K562 (cell line): Measurements from ENCODE around the gene INCENP. TPM values are rescaled to one million over a fixed set of nuclear protein-coding genes. Genes with fewer than 3 reads are reported as not detected.
A peak's percentile ranks its signal among the peaks of the same experiment; 100 is the strongest.

Experiments used
- ATF1 ChIP-seq, 2 experiments: fragments of 450-650 bp in 1 of 2; IDR thresholded peaks; 2 replicates each; pipeline ENCODE4 v1.6.1; 2016; ENCODE audit warnings: missing compliant biosample characterization in 1 of 2, missing genetic modification characterization in 1 of 2
- BHLHE40 ChIP-seq: IDR thresholded peaks from 2 replicates; pipeline ENCODE4 v1.6.1; 2011; ENCODE audit warnings: low read length, improper control_type of control experiment
- HNRNPL ChIP-seq: fragments of 200-400 bp; formaldehyde crosslinking; IDR thresholded peaks from 2 replicates; pipeline ENCODE4 v1.6.1; 2017; ENCODE audit warnings: low read depth, mild to moderate bottlenecking, low read length
- LEF1 ChIP-seq: fragments of 450-650 bp; IDR thresholded peaks from 2 replicates; pipeline ENCODE4 v1.6.1; 2016; ENCODE audit warnings: mild to moderate bottlenecking
- NR4A1 ChIP-seq, 2 experiments: fragments of 250-450 bp in 1 of 2; fragments of 450-650 bp in 1 of 2; sonication (Bioruptor Pico) in 1 of 2; IDR thresholded peaks; 2 replicates each; pipeline versions ENCODE4 v1.4.0 to v1.6.1; 2016 to 2020; ENCODE audit warnings: mild to moderate bottlenecking in 2 of 2, missing compliant biosample characterization in 1 of 2, missing genetic modification characterization in 1 of 2, moderate library complexity in 1 of 2
- PHB ChIP-seq: fragments of 250-450 bp; sonication (Bioruptor Pico); IDR thresholded peaks from 2 replicates; pipeline ENCODE4 v1.5.0; 2021
- POLR2H ChIP-seq: IDR thresholded peaks from 2 replicates; pipeline ENCODE4 v1.6.1; 2016; ENCODE audit warnings: missing genetic modification characterization, low read depth, mild to moderate bottlenecking, control low read depth, missing compliant biosample characterization, moderate library complexity
- SIX5 ChIP-seq, 2 experiments: IDR thresholded peaks; 2 replicates each; pipeline ENCODE4 v1.6.1; 2011; ENCODE audit warnings: low read length in 2 of 2, borderline replicate concordance in 1 of 2, low read depth in 1 of 2, mild to moderate bottlenecking in 1 of 2, moderate library complexity in 1 of 2; ENCODE audit not compliant: insufficient read depth in 1 of 2
- SOX6 ChIP-seq: fragments of 450-650 bp; IDR thresholded peaks from 2 replicates; pipeline ENCODE4 v1.6.1; 2014; ENCODE audit warnings: mild to moderate bottlenecking
- SREBF1 ChIP-seq: fragments of 150-350 bp; IDR thresholded peaks from 2 replicates; pipeline ENCODE4 v1.6.1; 2014; ENCODE audit warnings: antibody characterized with exemption, low read depth, low read length, borderline replicate concordance
- TBL1XR1 ChIP-seq, 2 experiments: IDR thresholded peaks; 2 replicates each; pipeline ENCODE4 v1.6.1; 2012; ENCODE audit warnings: improper control_type of control experiment in 2 of 2, low read length in 2 of 2, mild to moderate bottlenecking in 1 of 2
- TFAP4 ChIP-seq: sonication (generic); formaldehyde crosslinking; IDR thresholded peaks from 2 replicates; pipeline ENCODE4 v1.8.0; 2022; ENCODE audit warnings: missing genetic modification reagents, mild to moderate bottlenecking, moderate library complexity, borderline replicate concordance
- TOE1 ChIP-seq, 2 experiments: fragments of 450-650 bp in 1 of 2; sonication (generic) in 1 of 2; formaldehyde crosslinking in 1 of 2; IDR thresholded peaks; 2 replicates each; pipeline versions ENCODE4 v1.7.1 to v1.8.0; 2016 to 2022; ENCODE audit warnings: borderline replicate concordance in 2 of 2, mild to moderate bottlenecking in 2 of 2, antibody characterized with exemption in 1 of 2, inconsistent platforms in 1 of 2, low read depth in 1 of 2, missing genetic modification reagents in 1 of 2, moderate library complexity in 1 of 2
- ZHX1 ChIP-seq: fragments of 150-350 bp; conservative IDR thresholded peaks from 2 replicates; pipeline ENCODE4 v1.6.1; 2014; ENCODE audit warnings: low read length
- ZNF146 ChIP-seq: IDR thresholded peaks from one replicate; pipeline ENCODE4 v1.6.1; 2018; ENCODE audit warnings: missing compliant biosample characterization; ENCODE audit not compliant: unreplicated experiment
- ZNF764 ChIP-seq: fragments of 250-450 bp; sonication (Bioruptor Pico); IDR thresholded peaks from 2 replicates; pipeline ENCODE4 v1.4.0; 2020; ENCODE audit warnings: low read depth, mild to moderate bottlenecking, moderate library complexity
- polyA plus RNA-seq, 8 experiments: library from polyadenylated mRNA; depleted of rRNA in 4 of 8; stranded (reverse) in 5 of 8; unstranded in 3 of 8; fragments of >200 nt; fragmentation: Nextera tagmentation in 2 of 8; fragmentation: Illumina TruSeq in 1 of 8; extraction: Ambion mirVana in 2 of 8; extraction: Trizol in 1 of 8; gene quantifications; 2 replicates each; pipeline versions ENCODE4 v1.2.1 to v1.2.3, GENCODE V29; 2011 to 2014; ENCODE audit warnings: inconsistent platforms in 1 of 8, missing spikeins in 1 of 8
- total RNA-seq, 7 experiments: library from RNA; depleted of rRNA in 6 of 7; stranded (reverse); fragments of >200 nt in 6 of 7; fragmentation: Illumina TruSeq in 2 of 7; extraction: Trizol in 2 of 7; gene quantifications; 2 replicates each; pipeline versions ENCODE4 v1.2.1 to v1.2.3, GENCODE V29; 2011 to 2021; ENCODE audit warnings: low replicate concordance in 1 of 7
- TF ChIP-seq, protein P1 (sequence below): fragments of 250-450 bp; sonication (Bioruptor Pico); IDR thresholded peaks from 2 replicates; pipeline ENCODE4 v1.4.0; 2020; ENCODE audit warnings: mild to moderate bottlenecking
- TF ChIP-seq, protein P2 (sequence below), 2 experiments: fragments of 200-800 bp in 1 of 2; sonication (Bioruptor generic) in 1 of 2; sonication (generic) in 1 of 2; formaldehyde crosslinking in 1 of 2; IDR thresholded peaks in 1 of 2; conservative IDR thresholded peaks in 1 of 2; 2 replicates each; pipeline versions ENCODE4 v1.5.0 to v1.6.1; 2016 to 2020; ENCODE audit warnings: missing compliant biosample characterization in 1 of 2, missing genetic modification characterization in 1 of 2, missing genetic modification reagents in 1 of 2

The INCENP gene
- total and polyA plus RNA-seq, 9 of the 15 experiments (the other 6 are each of a cell fraction or from before 2014, with no cell fraction given): 1.1 to 97.9 (median 28.2) TPM

GRCh38 chr11:62104816-62105653, 18.8 kb upstream of the INCENP start (continued):
- TF ChIP-seq ZHX1 (0 out of 2 replicates have a peak, but pooled peaks have one; percentile 22), ZNF764 (CRISPR knock-in tag) (no peak), SIX5 (IDR thresholded peaks at IDR 0.05; ENCODE audit: borderline replicate concordance in 1 of 2, insufficient read depth in 1 of 2, low read depth in 1 of 2, low read length in 2 of 2) (peak in 1 of 2 experiments; percentile 24; a peak in 1 of 4 replicates), TOE1 (IDR thresholded peaks at IDR 0.05; ENCODE audit: borderline replicate concordance) (peak; percentile 53; the same call in 1 of the 2 replicates), TOE1 (CRISPR knock-in tag; IDR thresholded peaks at IDR 0.05; ENCODE audit: borderline replicate concordance, low read depth) (no peak), PHB (CRISPR knock-in tag) (no peak), POLR2H (0 out of 2 replicates have a peak, but pooled peaks have one; percentile 27), LEF1 (peak; percentile 55; the same call in 1 of the 2 replicates), ZNF146 (CRISPR knock-in tag) (no peak), SREBF1 (no peak), HNRNPL (no peak), TBL1XR1 (IDR thresholded peaks at IDR 0.05; ENCODE audit: low read length in 2 of 2) (0 out of 4 replicates have a peak, but pooled peaks of 1 of the 2 experiments have one; percentile 28), BHLHE40 (0 out of 2 replicates have a peak, but pooled peaks have one; percentile 36), NR4A1 (CRISPR knock-in tag; IDR thresholded peaks at IDR 0.05) (no peak), NR4A1 (tag; IDR thresholded peaks at IDR 0.05) (peak; percentile 59), TFAP4 (CRISPR knock-in tag) (0 out of 2 replicates have a peak, but pooled peaks have one; percentile 31), SOX6 (no peak), ATF1 (CRISPR knock-in tag; IDR thresholded peaks at IDR 0.05) (no peak), ATF1 (tag; IDR thresholded peaks at IDR 0.05) (peak; percentile 64; the same call in 1 of the 2 replicates)
- TF ChIP-seq, protein P1, sequence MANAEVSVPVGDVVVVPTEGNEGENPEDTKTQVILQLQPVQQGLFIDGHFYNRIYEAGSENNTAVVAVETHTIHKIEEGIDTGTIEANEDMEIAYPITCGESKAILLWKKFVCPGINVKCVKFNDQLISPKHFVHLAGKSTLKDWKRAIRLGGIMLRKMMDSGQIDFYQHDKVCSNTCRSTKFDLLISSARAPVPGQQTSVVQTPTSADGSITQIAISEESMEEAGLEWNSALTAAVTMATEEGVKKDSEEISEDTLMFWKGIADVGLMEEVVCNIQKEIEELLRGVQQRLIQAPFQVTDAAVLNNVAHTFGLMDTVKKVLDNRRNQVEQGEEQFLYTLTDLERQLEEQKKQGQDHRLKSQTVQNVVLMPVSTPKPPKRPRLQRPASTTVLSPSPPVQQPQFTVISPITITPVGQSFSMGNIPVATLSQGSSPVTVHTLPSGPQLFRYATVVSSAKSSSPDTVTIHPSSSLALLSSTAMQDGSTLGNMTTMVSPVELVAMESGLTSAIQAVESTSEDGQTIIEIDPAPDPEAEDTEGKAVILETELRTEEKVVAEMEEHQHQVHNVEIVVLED (CRISPR knock-in tag): no peak
- TF ChIP-seq, protein P2, sequence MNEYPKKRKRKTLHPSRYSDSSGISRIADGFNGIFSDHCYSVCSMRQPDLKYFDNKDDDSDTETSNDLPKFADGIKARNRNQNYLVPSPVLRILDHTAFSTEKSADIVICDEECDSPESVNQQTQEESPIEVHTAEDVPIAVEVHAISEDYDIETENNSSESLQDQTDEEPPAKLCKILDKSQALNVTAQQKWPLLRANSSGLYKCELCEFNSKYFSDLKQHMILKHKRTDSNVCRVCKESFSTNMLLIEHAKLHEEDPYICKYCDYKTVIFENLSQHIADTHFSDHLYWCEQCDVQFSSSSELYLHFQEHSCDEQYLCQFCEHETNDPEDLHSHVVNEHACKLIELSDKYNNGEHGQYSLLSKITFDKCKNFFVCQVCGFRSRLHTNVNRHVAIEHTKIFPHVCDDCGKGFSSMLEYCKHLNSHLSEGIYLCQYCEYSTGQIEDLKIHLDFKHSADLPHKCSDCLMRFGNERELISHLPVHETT (CRISPR knock-in tag; conservative IDR thresholded peaks at IDR 0.05 in 1 of 2, IDR thresholded peaks at IDR 0.05 in 1 of 2): peak in 1 of 2 experiments; percentile 51; a peak in 1 of 4 replicates
